ENCODE measurements around the gene DAP3. TPM values are rescaled to one million over a fixed set of nuclear protein-coding genes. Genes with fewer than 3 reads are reported as not detected.
"Not testable (repeated sequence)": the region's sequence is repeated elsewhere in the genome, so short reads cannot be mapped to it uniquely, and the experiment has no call there.

The DAP3 gene
- total RNA-seq, 1 donor from 2014 or later: 144 TPM

- Mint-ChIP-seq H3K36me3 (ENCODE audit: low read depth) (peaks cover 22% of the 10 kb centered on the region), H3K9me3 (no peaks in the 10 kb centered on the region), H3K27me3 (no peaks in the 10 kb centered on the region), H3K4me1 (peaks cover 33% of the 10 kb centered on the region), H3K4me3 (no peak overlapping the region), H3K27ac (no peak overlapping the region)
- DNase-seq (no peak), ATAC-seq (ENCODE audit: low read depth) (no peak)
- CTCF ChIA-PET: no interaction called here
- POLR2A ChIA-PET: no interaction called here
- no peak for TF ChIP-seq CTCF (IDR thresholded peaks at IDR 0.05)
- intact Hi-C loops (cut with micrococcal nuclease): no loop called here
These were observed 7.6 kb downstream of the DAP3 start for GRCh38 chr1:155696524-155696923.

GRCh38 chr1:155697046-155697445 is 8.2 kb downstream of the DAP3 start:
- POLR2A ChIA-PET: no interaction called here
- peaks cover 17% of the 10 kb centered on the region for H3K36me3 Mint-ChIP-seq (ENCODE audit: low read depth)

GRCh38 chr1:155697616-155698015 is 8.7 kb downstream of the DAP3 start:
- H3K36me3 Mint-ChIP-seq (ENCODE audit: low read depth): peaks cover 12% of the 10 kb centered on the region

More at GRCh38 chr1:155697046-155697445, 8.2 kb downstream of the DAP3 start:
- CTCF ChIA-PET: no interaction called here
- ATAC-seq (ENCODE audit: low read depth) (no peak), DNase-seq (no peak)
- no peak overlapping the region for H3K27ac Mint-ChIP-seq
- TF ChIP-seq CTCF (IDR thresholded peaks at IDR 0.05): no peak
- H3K27me3 Mint-ChIP-seq: no peaks in the 10 kb centered on the region
- H3K9me3 Mint-ChIP-seq: no peaks in the 10 kb centered on the region
- intact Hi-C loops (cut with micrococcal nuclease): no loop called here
- peaks cover 31% of the 10 kb centered on the region for H3K4me1 Mint-ChIP-seq
- no peak overlapping the region for H3K4me3 Mint-ChIP-seq

GRCh38 chr1:155698382-155699038 is 9.6 kb downstream of the DAP3 start:
- no peak for DNase-seq
- H3K27ac Mint-ChIP-seq: no peak overlapping the region
- TF ChIP-seq CTCF (IDR thresholded peaks at IDR 0.05): no peak
- no peaks in the 10 kb centered on the region for H3K9me3 Mint-ChIP-seq
- no peaks in the 10 kb centered on the region for H3K27me3 Mint-ChIP-seq
- no peak overlapping the region for H3K4me3 Mint-ChIP-seq
- peaks cover 32% of the 10 kb centered on the region for H3K4me1 Mint-ChIP-seq
- ChIA-PET POLR2A (no interaction called here), CTCF (no interaction called here)
- peaks cover 11% of the 10 kb centered on the region for H3K36me3 Mint-ChIP-seq (ENCODE audit: low read depth)
- no peak for ATAC-seq (ENCODE audit: low read depth)
- intact Hi-C loops (cut with micrococcal nuclease): no loop called here

More at GRCh38 chr1:155697616-155698015, 8.7 kb downstream of the DAP3 start:
- H3K9me3 Mint-ChIP-seq; ATAC-seq (ENCODE audit: low read depth); CTCF ChIA-PET; intact Hi-C loops (cut with micrococcal nuclease); H3K27me3 Mint-ChIP-seq; POLR2A ChIA-PET; DNase-seq; H3K4me3 Mint-ChIP-seq; H3K27ac Mint-ChIP-seq: not testable (repeated sequence)
- H3K4me1 Mint-ChIP-seq: peaks cover 31% of the 10 kb centered on the region

GRCh38 chr1:155699062-155699461 is 10.2 kb downstream of the DAP3 start:
- peaks cover 32% of the 10 kb centered on the region for H3K4me1 Mint-ChIP-seq

GRCh38 chr1:155701675-155702074 is 12.8 kb downstream of the DAP3 start:
- H3K27ac Mint-ChIP-seq; intact Hi-C loops (cut with micrococcal nuclease); H3K9me3 Mint-ChIP-seq; H3K36me3 Mint-ChIP-seq (ENCODE audit: low read depth); H3K4me3 Mint-ChIP-seq; CTCF ChIA-PET; DNase-seq; H3K27me3 Mint-ChIP-seq; ATAC-seq (ENCODE audit: low read depth): not testable (repeated sequence)
- peaks cover 15% of the 10 kb centered on the region for H3K4me1 Mint-ChIP-seq
- POLR2A ChIA-PET: interaction anchor here (0.6 to 0.7 kb wide), 3 partner anchors 136 to 728 kb away, joined by 3 to 7 read pairs (median 4); partner anchors contain the start of gene GON4L

More at GRCh38 chr1:155699062-155699461, 10.2 kb downstream of the DAP3 start:
- intact Hi-C loops (cut with micrococcal nuclease); DNase-seq; ATAC-seq (ENCODE audit: low read depth); H3K27ac Mint-ChIP-seq; H3K9me3 Mint-ChIP-seq; H3K4me3 Mint-ChIP-seq; POLR2A ChIA-PET; CTCF ChIA-PET; H3K27me3 Mint-ChIP-seq: not testable (repeated sequence)
- peaks cover 11% of the 10 kb centered on the region for H3K36me3 Mint-ChIP-seq (ENCODE audit: low read depth)
